Breast epithelium (tissue), 3 donors: ENCODE data around the gene PLD1.

ENCODE experiments used
- CTCF ChIP-seq, 3 donors: fragments of 450-650 bp; IDR thresholded peaks; one replicate each; pipeline ENCODE4 v1.5.1; 2016 to 2017; ENCODE audit warnings: antibody characterized with exemption in 3 of 3, mild to moderate bottlenecking in 3 of 3, moderate library complexity in 3 of 3
- POLR2A ChIP-seq: fragments of 450-650 bp; IDR thresholded peaks from one replicate; pipeline ENCODE4 v1.6.1; 2016; ENCODE audit warnings: antibody characterized with exemption, mild to moderate bottlenecking, moderate library complexity
- POLR2AphosphoS5 ChIP-seq, 3 donors: sonication (generic); formaldehyde crosslinking; IDR thresholded peaks; one replicate each; pipeline ENCODE4 v1.6.1; 2017; ENCODE audit warnings: antibody characterized with exemption in 3 of 3

GRCh38 chr3:171846597-171846996 is 36.3 kb upstream of the PLD1 start:
- no peak for TF ChIP-seq POLR2A
- TF ChIP-seq CTCF (IDR thresholded peaks at IDR 0.05) = no peak
- no peak for TF ChIP-seq POLR2AphosphoS5 (IDR thresholded peaks at IDR 0.05)
